Thyroid gland (tissue), 4 donors: ENCODE measurements around the gene KCNQ1.

Experiments used
- CTCF ChIP-seq, 6 experiments: fragments of 200-600 bp in 3 of 6; fragments of 450-650 bp in 3 of 6; sonication (generic) in 3 of 6; IDR thresholded peaks; one replicate each; pipeline ENCODE4 v1.5.1; 2016 to 2019; ENCODE audit warnings: antibody characterized with exemption in 6 of 6, mild to moderate bottlenecking in 2 of 6, inconsistent platforms in 1 of 6, moderate library complexity in 1 of 6
- POLR2A ChIP-seq, 2 donors: fragments of 450-650 bp; IDR thresholded peaks; one replicate each; pipeline ENCODE4 v1.6.1; 2017; ENCODE audit warnings: antibody characterized with exemption in 2 of 2, mild to moderate bottlenecking in 2 of 2, moderate library complexity in 1 of 2

DNA sequence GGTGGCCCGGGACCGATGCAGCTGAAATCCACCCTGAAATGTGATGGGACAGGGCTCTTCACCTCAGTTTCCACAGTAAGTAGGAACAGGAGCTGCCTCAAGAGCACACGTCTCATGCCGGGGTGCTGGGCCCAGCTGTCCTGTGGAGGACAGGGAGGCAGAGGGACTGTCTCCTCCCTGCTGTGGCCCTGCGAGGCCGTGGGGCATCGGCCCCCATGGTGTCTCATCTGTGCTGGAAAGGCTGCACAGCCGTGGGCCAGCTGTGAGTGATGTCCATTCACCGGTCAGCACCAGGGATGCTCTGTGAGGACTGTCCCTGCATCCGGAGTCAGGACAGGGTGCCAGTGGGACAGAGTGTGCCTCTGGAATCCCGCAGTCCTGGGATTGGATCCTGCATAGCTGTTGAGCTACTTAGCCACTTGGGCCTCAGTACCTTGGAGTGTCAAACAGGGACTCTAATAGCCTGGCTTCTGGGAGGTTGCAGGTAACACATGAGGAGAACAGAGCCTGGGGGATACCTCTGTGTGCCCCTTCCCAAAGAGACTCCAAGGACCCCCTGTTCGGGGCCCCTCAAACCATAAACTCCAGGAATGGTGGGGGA, 17.0 kb upstream of the KCNQ1 start:
- TF ChIP-seq CTCF (IDR thresholded peaks at IDR 0.05) (no peak), POLR2A (IDR thresholded peaks at IDR 0.05) (no peak)
